Aorta (tissue), 5 donors: ENCODE data around the gene MT1M. TPM values are rescaled to one million over a fixed set of nuclear protein-coding genes. Genes with fewer than 3 reads are reported as not detected.

Source experiments
- ATAC-seq: fragments of 200-7000 bp; cut with Tn5 transposase; one replicate; pipeline ENCODE4 v1.9.1; 2022; ENCODE audit warnings: moderate library complexity; ENCODE audit not compliant: low FRiP score
- DNase-seq, 2 donors: peaks; one replicate each; pipeline ENCODE4 v3.0.0-alpha.2; 2020
- H3K27ac ChIP-seq, 2 donors: one replicate each; pipeline ENCODE4 v1.5.1; 2013; ENCODE audit warnings: low read length in 2 of 2, mild to moderate bottlenecking in 2 of 2, moderate library complexity in 2 of 2, control low read depth in 1 of 2, inconsistent platforms in 1 of 2, low read depth in 1 of 2
- H3K27me3 ChIP-seq, 2 donors: one replicate each; pipeline ENCODE4 v1.6.1; 2013; ENCODE audit warnings: control low read depth in 1 of 2, low read length in 1 of 2, mild to moderate bottlenecking in 1 of 2, moderate library complexity in 1 of 2; ENCODE audit not compliant: insufficient read depth in 2 of 2, control insufficient read depth in 1 of 2
- H3K36me3 ChIP-seq, 2 donors: one replicate each; pipeline ENCODE4 v1.6.1; 2013; ENCODE audit warnings: control low read depth in 1 of 2, low read length in 1 of 2, mild to moderate bottlenecking in 1 of 2; ENCODE audit not compliant: insufficient read depth in 2 of 2, control insufficient read depth in 1 of 2
- H3K4me1 ChIP-seq, 2 donors: one replicate each; pipeline ENCODE4 v1.6.1; 2013; ENCODE audit warnings: low read length in 2 of 2, control low read depth in 1 of 2, mild to moderate bottlenecking in 1 of 2, moderate library complexity in 1 of 2; ENCODE audit not compliant: insufficient read depth in 2 of 2, control insufficient read depth in 1 of 2
- H3K4me3 ChIP-seq, 2 donors: one replicate each; pipeline ENCODE4 v1.5.1; 2013; ENCODE audit warnings: low read length in 2 of 2, control low read depth in 1 of 2, mild to moderate bottlenecking in 1 of 2
- H3K9me3 ChIP-seq: one replicate; pipeline ENCODE4 v1.6.1; 2013; ENCODE audit warnings: mild to moderate bottlenecking, low read length; ENCODE audit not compliant: control insufficient read depth
- WGBS, 2 donors: extraction: QIAGEN DNeasy Blood & Tissue Kit; methylation state at CpG; one replicate each; pipeline ENCODE4 v1.1.7; 2013; 5-methylcytosine and 5-hydroxymethylcytosine counted together
- intact Hi-C, 2 donors: fragments of 100-400 bp; cut with DNase I; formaldehyde crosslinking; loops; one replicate each; pipeline versions ENCODE4 v1.14.2 to v1.15.0; 2022
- polyA plus RNA-seq, 2 donors: library from polyadenylated mRNA; stranded (reverse); fragments of 200-250 nt; gene quantifications; one replicate each; pipeline ENCODE4 v1.2.3, GENCODE V29; 2013
- total RNA-seq, 2 donors: library from RNA; stranded (reverse); fragmentation: NEBNext Ultra II Directional; extraction: Animal tissue kit (Norgen Biotek cat#: 25700); gene quantifications; one replicate each; pipeline ENCODE4 v1.2.1, GENCODE V29; 2021
- donor health status: healthy with polysubstance abuse.
- donor health status: Bipolar disorder and iron deficiency.
- donor health status: DM: no; HTN: no; CAD: no.
- donor health status: DM: no; HTN: no; CAD: no.
- donor health status: DM: yes; HTN: yes; CAD: no.

Gene MT1M
- total and polyA plus RNA-seq, 4 donors, result 11.8 to 129 (median 56.1) TPM

- DNase-seq, result no peak
- no peak overlapping the region for H3K27ac ChIP-seq
- H3K4me1 ChIP-seq, result no peaks in the 10 kb centered on the region
- H3K36me3 ChIP-seq, result no peaks in the 10 kb centered on the region
- no peaks in the 10 kb centered on the region for H3K9me3 ChIP-seq
- intact Hi-C loops, result no loop called here
- H3K4me3 ChIP-seq, result no peak overlapping the region
- 90 to 94% methylated on average over 1 of the region's 1 CpG for WGBS, 2 donors
- no peak for ATAC-seq
- H3K27me3 ChIP-seq, result no peaks in the 10 kb centered on the region
Measured at GRCh38 chr16:56645311-56645710, 12.9 kb downstream of the MT1M start.

- H3K4me1 ChIP-seq, result no peaks in the 10 kb centered on the region
- no peaks in the 10 kb centered on the region for H3K36me3 ChIP-seq
- DNase-seq, result no peak
- H3K27ac ChIP-seq, result no peak overlapping the region
- H3K27me3 ChIP-seq, result no peaks in the 10 kb centered on the region
- WGBS, 2 donors, result 0 to 5% methylated on average over 1 of the region's 1 CpG
- H3K9me3 ChIP-seq, result no peaks in the 10 kb centered on the region
- ATAC-seq, result no peak
- intact Hi-C loops, result no loop called here
- no peak overlapping the region for H3K4me3 ChIP-seq
Measured at GRCh38 chr16:56645838-56646237, 13.4 kb downstream of the MT1M start.

GRCh38 chr16:56647641-56648431 lies 15.4 kb downstream of the MT1M start:
- Histone ChIP-seq H3K27me3 (no peaks in the 10 kb centered on the region), H3K27ac (no peak overlapping the region), H3K4me1 (no peaks in the 10 kb centered on the region), H3K9me3 (no peaks in the 10 kb centered on the region), H3K4me3 (no peak overlapping the region), H3K36me3 (no peaks in the 10 kb centered on the region)
- intact Hi-C loops, result no loop called here
- 49 to 56% methylated on average over 33 of the region's 33 CpGs for WGBS, 2 donors
- DNase-seq, result no peak
- no peak for ATAC-seq

GRCh38 chr16:56649271-56649670 lies 16.8 kb downstream of the MT1M start:
- H3K27me3 ChIP-seq, result no peaks in the 10 kb centered on the region
- intact Hi-C loops, result no loop called here
- DNase-seq (no peak), ATAC-seq (no peak)
- H3K9me3 ChIP-seq, result no peaks in the 10 kb centered on the region
- 94 to 97% methylated on average over 2 of the region's 2 CpGs for WGBS, 2 donors
- no peaks in the 10 kb centered on the region for H3K4me1 ChIP-seq
- no peak overlapping the region for H3K4me3 ChIP-seq
- H3K27ac ChIP-seq, result no peak overlapping the region
- no peaks in the 10 kb centered on the region for H3K36me3 ChIP-seq

GRCh38 chr16:56649820-56650219 lies 17.4 kb downstream of the MT1M start:
- H3K27me3 ChIP-seq, result no peaks in the 10 kb centered on the region
- WGBS, 2 donors, result 88% methylated on average over 3 of the region's 3 CpGs
- no peak for DNase-seq
- H3K4me1 ChIP-seq, result no peaks in the 10 kb centered on the region
- H3K36me3 ChIP-seq, result no peaks in the 10 kb centered on the region
- no peak overlapping the region for H3K27ac ChIP-seq
- ATAC-seq, result no peak
- intact Hi-C loops, result no loop called here
- no peak overlapping the region for H3K4me3 ChIP-seq
- H3K9me3 ChIP-seq, result no peaks in the 10 kb centered on the region

- DNase-seq (no peak), ATAC-seq (peak; percentile 49)
- Histone ChIP-seq H3K27ac (no peak within 1 kb of the TSS), H3K9me3 (no peaks in the 10 kb centered on the region), H3K36me3 (no peaks in the 10 kb centered on the region), H3K4me1 (no peaks in the 10 kb centered on the region), H3K27me3 (no peaks in the 10 kb centered on the region), H3K4me3 (no peak within 1 kb of the TSS)
- intact Hi-C loops, result no loop called here
- WGBS, 2 donors, result 74% methylated on average over 7 of the region's 7 CpGs
Measured at GRCh38 chr16:56651586-56651985, 19.1 kb downstream of the MT1M start, which contains the start of gene MT1B. TSS of gene MT1B (plus strand) at chr16:56651886. CDS start at chr16:56651954, 68 bp downstream.

GRCh38 chr16:56652600-56652999 lies 20.1 kb downstream of the MT1M start:
- 36 to 59% methylated on average over 1 of the region's 1 CpG for WGBS, 2 donors
- no peak overlapping the region for H3K4me3 ChIP-seq
- intact Hi-C loops, result no loop called here
- no peak for ATAC-seq
- no peak for DNase-seq
- no peaks in the 10 kb centered on the region for H3K4me1 ChIP-seq
- no peaks in the 10 kb centered on the region for H3K9me3 ChIP-seq
- no peak overlapping the region for H3K27ac ChIP-seq
- H3K27me3 ChIP-seq, result no peaks in the 10 kb centered on the region
- no peaks in the 10 kb centered on the region for H3K36me3 ChIP-seq

GRCh38 chr16:56653218-56653617 lies 20.8 kb downstream of the MT1M start:
- H3K27me3 ChIP-seq, result no peaks in the 10 kb centered on the region
- H3K9me3 ChIP-seq, result no peaks in the 10 kb centered on the region
- H3K27ac ChIP-seq, result no peak overlapping the region
- no peak for ATAC-seq
- WGBS, 2 donors, result 81 to 88% methylated on average over 7 of the region's 7 CpGs
- no peak for DNase-seq
- no peak overlapping the region for H3K4me3 ChIP-seq
- H3K36me3 ChIP-seq, result no peaks in the 10 kb centered on the region
- intact Hi-C loops, result no loop called here
- H3K4me1 ChIP-seq, result no peaks in the 10 kb centered on the region

GRCh38 chr16:56657555-56658326 lies 25.3 kb downstream of the MT1M start, which contains the start of gene MT1F:
TSS of gene MT1F (plus strand) at chr16:56657959. CDS start at chr16:56658059, 100 bp downstream.
- ATAC-seq, result peak; percentile 86
- H3K27ac ChIP-seq, result no peak within 1 kb of the TSS
- WGBS, 2 donors, result 1 to 2% methylated on average over 44 to 46 of the region's 46 CpGs

More at GRCh38 chr16:56657555-56658326, 25.3 kb downstream of the MT1M start, which contains the start of gene MT1F:
- Histone ChIP-seq H3K4me3 (peak within 1 kb of the TSS; percentile 27 to 29), H3K9me3 (no peaks in the 10 kb centered on the region), H3K4me1 (no peaks in the 10 kb centered on the region), H3K36me3 (no peaks in the 10 kb centered on the region), H3K27me3 (no peaks in the 10 kb centered on the region)
- intact Hi-C loops, result no loop called here
- peak; percentile 85 to 89 for DNase-seq
